G401.6 (cell line): ENCODE data around the gene APPL2.
"Not testable (repeated sequence)": the region's sequence is repeated elsewhere in the genome, so short reads cannot be mapped to it uniquely, and the experiment has no call there.

Source experiments
- FAIRE-seq: peaks from 2 replicates; lab custom pipeline; 2012; peaks lifted over from hg19 to GRCh38; lab: Jason Lieb, UNC

The APPL2 gene

GRCh38 chr12:105256431-105256830, 20.5 kb upstream of the APPL2 start:
- FAIRE-seq, result not testable (repeated sequence)

- no peak for FAIRE-seq
Measured at GRCh38 chr12:105256011-105256410, 20.0 kb upstream of the APPL2 start.

GRCh38 chr12:105253866-105254513, 18.0 kb upstream of the APPL2 start:
- FAIRE-seq, result no peak

- no peak for FAIRE-seq
Measured at GRCh38 chr12:105252901-105253300, 16.9 kb upstream of the APPL2 start.

GRCh38 chr12:105245776-105246427, 9.9 kb upstream of the APPL2 start:
- not testable (repeated sequence) for FAIRE-seq

GRCh38 chr12:105245291-105245690, 9.3 kb upstream of the APPL2 start:
- no peak for FAIRE-seq

- FAIRE-seq, result no peak
Measured at GRCh38 chr12:105240228-105240627, 4.3 kb upstream of the APPL2 start.

GRCh38 chr12:105239304-105239703, 3.3 kb upstream of the APPL2 start:
- FAIRE-seq, result no peak

- FAIRE-seq, result no peak
Measured at GRCh38 chr12:105237666-105238065, 1.7 kb upstream of the APPL2 start.

- FAIRE-seq, result no peak
Measured at GRCh38 chr12:105235281-105235731, 668 bp downstream of the APPL2 start.

GRCh38 chr12:105234197-105234596, 1.8 kb downstream of the APPL2 start:
- FAIRE-seq, result no peak

GRCh38 chr12:105233041-105233905, 2.7 kb downstream of the APPL2 start:
- FAIRE-seq, result no peak

- no peak for FAIRE-seq
Measured at GRCh38 chr12:105231396-105231795, 4.6 kb downstream of the APPL2 start.

GRCh38 chr12:105229371-105229770, 6.6 kb downstream of the APPL2 start:
- FAIRE-seq, result no peak

- FAIRE-seq, result no peak
Measured at GRCh38 chr12:105228966-105229365, 7.0 kb downstream of the APPL2 start.

- no peak for FAIRE-seq
Measured at GRCh38 chr12:105228494-105228893, 7.5 kb downstream of the APPL2 start.

- FAIRE-seq, result no peak
Measured at GRCh38 chr12:105227879-105228278, 8.1 kb downstream of the APPL2 start.

GRCh38 chr12:105226219-105226618, 9.8 kb downstream of the APPL2 start:
- no peak for FAIRE-seq

GRCh38 chr12:105225505-105226015, 10.4 kb downstream of the APPL2 start:
- no peak for FAIRE-seq

- no peak for FAIRE-seq
Measured at GRCh38 chr12:105224399-105224798, 11.6 kb downstream of the APPL2 start.

GRCh38 chr12:105223884-105224283, 12.1 kb downstream of the APPL2 start:
- no peak for FAIRE-seq

- no peak for FAIRE-seq
Measured at GRCh38 chr12:105223352-105223845, 12.6 kb downstream of the APPL2 start.
